Right renal pelvis (tissue), 4 donors: ENCODE data around the gene TIMM8B. TPM values are rescaled to one million over a fixed set of nuclear protein-coding genes. Genes with fewer than 3 reads are reported as not detected.
"Not testable (repeated sequence)": the region's sequence is repeated elsewhere in the genome, so short reads cannot be mapped to it uniquely, and the experiment has no call there.

ENCODE experiments used
- DNase-seq, 4 donors: peaks; one replicate each; pipeline ENCODE4 v3.0.0-alpha.2; 2013; ENCODE audit warnings: low read depth in 4 of 4, low spot score in 3 of 4, missing footprints in 1 of 4
- polyA plus RNA-seq, 4 donors: library from polyadenylated mRNA; unstranded; fragments of 120-200 nt; gene quantifications; one replicate each; pipeline ENCODE4 v1.2.1, GENCODE V29; 2013; ENCODE audit not compliant: insufficient read length in 4 of 4

Gene TIMM8B
- polyA plus RNA-seq, result 10 to 100 TPM; 71.6 to 79.1 (median 74.8) TPM

GRCh38 chr11:112086422-112087191, at the start of gene TIMM8B, which contains the start of gene SDHD:
TIMM8B (minus strand) TSS chr11:112086756; CDS start chr11:112086723, 33 bp downstream.
SDHD (plus strand) TSS chr11:112086873; CDS start chr11:112086908, 35 bp downstream.
- DNase-seq, result peak; percentile 94 to 96 (median 96)

- no peak for DNase-seq
These were observed 47.9 kb upstream of the TIMM8B start for GRCh38 chr11:112134473-112134872.

- no peak for DNase-seq
These were observed 46.2 kb upstream of the TIMM8B start for GRCh38 chr11:112132737-112133136.

- DNase-seq, result no peak
These were observed 43.1 kb upstream of the TIMM8B start for GRCh38 chr11:112129656-112130055.

- DNase-seq, result peak in 1 of 4 donors; percentile 7
These were observed 42.0 kb upstream of the TIMM8B start for GRCh38 chr11:112128483-112129121.

GRCh38 chr11:112127056-112127455, 40.5 kb upstream of the TIMM8B start:
- no peak for DNase-seq

- DNase-seq, result no peak
These were observed 36.6 kb upstream of the TIMM8B start for GRCh38 chr11:112123129-112123528.

- DNase-seq, result no peak
These were observed 35.5 kb upstream of the TIMM8B start for GRCh38 chr11:112121981-112122615.

- DNase-seq, result no peak
These were observed 31.6 kb upstream of the TIMM8B start for GRCh38 chr11:112118176-112118575.

GRCh38 chr11:112115386-112115785, 28.8 kb upstream of the TIMM8B start:
- no peak for DNase-seq

GRCh38 chr11:112114460-112114859, 27.9 kb upstream of the TIMM8B start:
- DNase-seq, result no peak

GRCh38 chr11:112113539-112114457, 27.2 kb upstream of the TIMM8B start:
- peak in 3 of 4 donors; percentile 12 to 38 (median 23) for DNase-seq

GRCh38 chr11:112106070-112106469, 19.5 kb upstream of the TIMM8B start:
- DNase-seq, result no peak

- DNase-seq, result no peak
These were observed 16.9 kb upstream of the TIMM8B start for GRCh38 chr11:112103446-112103845.

- DNase-seq, result no peak
These were observed 13.9 kb upstream of the TIMM8B start for GRCh38 chr11:112100462-112100861.

GRCh38 chr11:112097734-112098528, 11.4 kb upstream of the TIMM8B start:
- no peak for DNase-seq

- DNase-seq, result no peak
These were observed 9.6 kb upstream of the TIMM8B start for GRCh38 chr11:112096194-112096593.

- DNase-seq, result not testable (repeated sequence)
These were observed 8.7 kb upstream of the TIMM8B start for GRCh38 chr11:112095302-112095701.

GRCh38 chr11:112087212-112087611, 656 bp upstream of the TIMM8B start:
- DNase-seq, result no peak
